GM19239 (cell line): ENCODE results near the gene ADGRF4.

Source experiments
- DNase-seq: peaks from one replicate; pipeline ENCODE4 v3.0.0; 2011; ENCODE audit warnings: low spot score; ENCODE audit not compliant: insufficient read length
- FAIRE-seq: peaks from 2 replicates; lab custom pipeline; 2011; peaks lifted over from hg19 to GRCh38; lab: Jason Lieb, UNC

The ADGRF4 gene

GRCh38 chr6:47698342-47698787 is at the start of gene ADGRF4:
Gene ADGRF4 (plus strand): TSS chr6:47698580. CDS start chr6:47707246, 8,666 bp downstream.
- FAIRE-seq, result no peak
- DNase-seq, result no peak

GRCh38 chr6:47650553-47651432 is 47.6 kb upstream of the ADGRF4 start:
- FAIRE-seq, result no peak
- DNase-seq, result no peak

DNA sequence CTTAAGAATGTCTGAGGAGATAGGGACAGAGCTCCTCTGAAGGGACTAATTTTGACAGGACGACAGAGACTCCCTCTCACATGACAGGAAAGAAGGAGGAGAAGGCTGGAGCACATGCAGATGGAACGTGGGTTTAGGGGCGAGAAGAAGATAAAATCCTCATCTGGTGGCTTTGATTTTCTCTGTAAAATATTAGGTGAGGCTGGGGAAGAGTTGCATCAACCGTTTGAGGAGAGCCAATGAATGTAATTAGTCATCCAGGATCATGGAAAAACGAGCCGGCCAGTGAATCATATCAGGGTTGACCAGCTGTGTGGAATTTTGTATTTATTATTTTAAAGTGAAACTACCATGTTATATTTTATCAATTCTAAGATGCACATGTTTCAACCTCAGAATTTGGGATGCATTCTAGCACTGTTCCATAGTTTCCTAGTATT is 46.9 kb upstream of the ADGRF4 start:
- DNase-seq (no peak), FAIRE-seq (no peak)

- DNase-seq (no peak), FAIRE-seq (no peak)
Measured at GRCh38 chr6:47653706-47654105, 44.7 kb upstream of the ADGRF4 start.

DNA sequence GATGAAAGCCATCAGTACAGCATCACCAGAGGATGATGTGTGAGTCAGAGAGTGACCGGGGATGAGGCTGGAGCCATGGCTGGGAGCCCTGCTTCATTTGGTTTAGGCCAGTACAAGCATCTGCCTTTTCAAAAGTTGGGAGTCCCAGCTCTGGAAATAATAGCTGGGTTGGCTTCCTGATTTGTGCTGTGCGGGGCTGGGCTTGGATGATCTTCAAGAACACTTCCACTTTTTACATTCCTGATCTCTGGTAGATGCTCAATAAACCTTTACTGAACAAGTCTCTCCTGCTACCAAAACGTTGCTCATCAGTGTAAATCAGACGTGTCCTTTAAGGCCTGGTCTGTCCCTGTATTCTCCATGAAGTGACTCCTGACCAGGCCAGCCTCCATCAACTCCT is 44.1 kb upstream of the ADGRF4 start:
- FAIRE-seq (no peak), DNase-seq (no peak)

GRCh38 chr6:47655719-47656595 is 42.4 kb upstream of the ADGRF4 start:
- DNase-seq (no peak), FAIRE-seq (no peak)

DNA sequence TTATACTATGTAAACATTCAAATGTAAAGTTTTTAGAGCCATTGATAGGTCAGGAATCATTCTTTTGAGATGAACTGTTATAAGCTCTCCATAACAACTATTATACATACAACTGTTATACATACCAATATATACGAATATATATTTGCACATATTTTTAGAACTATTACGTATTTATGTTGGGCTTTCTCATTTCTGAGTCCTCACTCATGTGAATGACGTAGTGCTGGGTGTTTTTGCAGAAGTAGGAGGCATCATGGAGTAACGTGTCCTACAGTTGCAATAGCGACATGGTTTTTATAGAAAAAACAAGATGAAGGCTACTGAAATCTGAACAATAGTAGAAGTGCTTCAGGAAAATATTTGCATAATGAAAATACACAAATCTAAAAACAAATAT is 36.4 kb upstream of the ADGRF4 start:
- FAIRE-seq (no peak), DNase-seq (no peak)

- DNase-seq, result no peak
- FAIRE-seq, result no peak
Measured at GRCh38 chr6:47663462-47664216, 34.7 kb upstream of the ADGRF4 start.

GRCh38 chr6:47665112-47665511 is 33.3 kb upstream of the ADGRF4 start:
- FAIRE-seq (no peak), DNase-seq (no peak)

DNA sequence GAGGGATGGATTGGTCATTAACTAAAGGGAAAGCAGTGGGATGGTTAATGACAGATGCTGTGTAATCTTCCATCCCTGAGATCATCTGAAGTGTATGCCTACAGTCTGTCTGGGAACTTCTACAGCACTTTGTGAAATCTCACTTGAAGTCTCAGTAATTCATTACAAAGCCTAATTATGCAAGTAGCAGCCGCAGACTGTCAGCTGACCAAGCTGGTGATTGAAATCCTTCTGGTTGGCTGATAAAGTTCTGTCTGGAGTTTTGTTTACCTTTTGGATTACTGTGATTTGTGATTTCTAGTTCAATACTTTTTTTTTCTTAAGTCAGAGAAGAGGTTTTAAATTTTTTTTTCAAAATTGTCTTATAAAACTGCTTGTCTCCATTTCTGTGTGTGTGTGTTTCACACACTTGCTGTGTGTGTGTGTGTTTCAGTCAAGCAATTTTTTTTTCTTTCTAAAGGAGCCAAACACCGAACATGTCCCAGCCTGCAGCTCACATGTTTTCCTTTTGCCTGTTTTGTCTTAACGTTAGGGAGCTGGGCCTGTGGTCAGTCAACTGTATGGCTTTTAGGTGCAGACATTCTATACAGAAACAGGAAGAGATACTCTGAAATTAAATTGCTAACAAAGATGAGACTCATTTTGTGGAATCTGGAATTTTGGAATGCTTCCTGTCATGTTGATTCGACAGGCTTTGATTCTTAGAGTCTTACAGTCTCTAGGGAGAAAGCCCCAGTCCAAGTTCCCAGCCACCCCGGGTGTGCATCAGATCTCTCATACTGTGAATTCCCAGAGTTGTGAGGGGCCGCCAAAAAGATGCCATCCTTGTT is 28.5 kb upstream of the ADGRF4 start:
- DNase-seq (no peak), FAIRE-seq (no peak)

GRCh38 chr6:47670851-47671250 is 27.5 kb upstream of the ADGRF4 start:
- no peak for DNase-seq
- no peak for FAIRE-seq

GRCh38 chr6:47671777-47672176 is 26.6 kb upstream of the ADGRF4 start:
- no peak for DNase-seq
- FAIRE-seq, result no peak

- DNase-seq, result no peak
- FAIRE-seq, result no peak
Measured at GRCh38 chr6:47672816-47673215, 25.6 kb upstream of the ADGRF4 start.

DNA sequence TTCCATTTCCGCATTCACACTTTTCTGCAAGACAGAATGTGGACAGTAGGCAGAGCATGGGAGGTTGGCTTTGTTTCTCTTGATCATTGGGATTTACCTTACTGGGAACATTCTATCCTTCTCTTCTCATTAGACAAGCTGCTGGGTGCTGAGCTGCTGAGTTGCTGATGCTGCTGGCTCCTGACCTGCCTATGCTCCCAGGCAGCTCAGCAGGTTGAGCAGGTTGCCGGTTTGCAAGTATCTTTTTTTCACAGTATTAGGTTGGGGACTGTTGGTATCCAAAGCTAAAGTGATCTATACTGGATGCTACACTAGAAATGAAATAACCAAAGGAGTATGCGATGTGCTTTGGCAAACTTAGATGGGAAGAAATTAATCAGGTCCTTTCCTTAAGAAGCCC is 23.7 kb upstream of the ADGRF4 start:
- DNase-seq (no peak), FAIRE-seq (no peak)

- FAIRE-seq, result no peak
- DNase-seq, result no peak
Measured at GRCh38 chr6:47677381-47678100, 20.8 kb upstream of the ADGRF4 start.

GRCh38 chr6:47678739-47679138 is 19.6 kb upstream of the ADGRF4 start:
- DNase-seq, result no peak
- FAIRE-seq, result no peak

DNA sequence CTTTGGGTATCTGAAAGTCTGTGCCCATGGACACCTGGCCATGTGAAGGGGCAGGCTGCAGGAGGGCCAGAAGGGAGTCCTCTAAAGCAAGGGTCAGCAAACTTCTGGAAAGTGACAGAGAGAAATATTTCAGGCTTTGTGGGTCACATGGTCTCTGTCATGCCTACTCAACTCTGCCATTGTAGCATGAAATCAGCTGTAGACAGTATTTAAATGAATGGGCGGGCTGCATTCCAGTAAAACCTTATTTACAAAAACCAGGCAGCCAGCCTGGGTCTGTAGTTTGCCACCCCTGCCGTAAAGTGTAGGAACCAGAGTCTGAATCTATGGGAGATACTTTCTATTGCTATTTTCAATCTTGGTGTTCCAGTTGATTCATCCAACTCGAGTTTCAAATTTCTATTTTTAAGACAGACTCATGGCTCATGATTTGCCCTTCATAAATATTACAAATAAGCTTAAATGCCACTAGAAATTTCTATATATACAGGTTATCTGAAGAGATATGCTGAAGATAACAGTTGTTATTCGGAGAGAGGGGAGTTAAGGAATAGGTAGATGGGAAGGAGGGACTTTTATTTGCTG is 19.0 kb upstream of the ADGRF4 start:
- FAIRE-seq, result no peak
- DNase-seq, result no peak

- FAIRE-seq, result no peak
- DNase-seq, result no peak
Measured at GRCh38 chr6:47680051-47680450, 18.3 kb upstream of the ADGRF4 start.

GRCh38 chr6:47680724-47681123 is 17.7 kb upstream of the ADGRF4 start:
- no peak for FAIRE-seq

More at GRCh38 chr6:47680724-47681123, 17.7 kb upstream of the ADGRF4 start:
- DNase-seq, result no peak
